ENCODE measurements around the gene MT1E. TPM values are rescaled to one million over a fixed set of nuclear protein-coding genes. Genes with fewer than 3 reads are reported as not detected.
A peak's percentile ranks its signal among the peaks of the same experiment; 100 is the strongest.

The MT1E gene
- total RNA-seq, 5 donors from 2014 or later (not counting 1 experiment from before 2014, with no cell fraction given) = 1.9 to 10.8 (median 6.1) TPM

DNA sequence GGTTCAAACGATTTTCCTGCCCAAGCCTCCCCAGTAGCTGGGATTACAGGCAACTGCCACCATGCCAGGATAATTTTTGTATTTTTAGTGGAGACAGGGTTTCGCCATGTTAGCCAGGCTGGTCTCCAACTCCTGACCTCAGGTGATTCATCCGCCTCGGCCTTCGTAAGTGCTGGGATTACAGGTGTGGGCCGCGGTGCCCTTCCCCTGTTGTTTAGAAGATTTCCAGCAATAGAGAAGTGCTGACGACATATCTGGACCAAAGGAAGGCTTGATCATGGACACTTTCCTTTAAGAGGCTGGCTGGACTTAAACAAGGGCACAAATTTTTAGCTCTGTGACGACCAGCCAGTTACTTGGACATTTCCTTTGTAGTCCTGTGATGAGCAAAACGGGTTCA lies 5.6 kb downstream of the MT1E start:
- ATAC-seq (replicated peaks in 1 of 4) (no peak), DNase-seq (no peak)
- H3K27ac Mint-ChIP-seq = no peak overlapping the region
- peaks cover 24 to 61% of the 10 kb centered on the region in 2 experiments for H3K27me3 ChIP-seq (replicated peaks in 1 of 2; ENCODE audit: control insufficient read depth in 2 of 2, extremely low read depth in 1 of 2, insufficient read depth in 2 of 2, low read length in 1 of 2)
- WGBS (ENCODE audit: insufficient coverage) = 93% methylated on average over 7 of the region's 10 CpGs
- no peaks in the 10 kb centered on the region for H3K9me3 Mint-ChIP-seq
- ChIA-PET CTCF (no interaction called here), POLR2A (interaction anchor here in 1 of 2 donors (0.7 kb wide), 1 partner anchor 101 kb away, joined by 3 read pairs; no protein-coding TSS in a partner anchor)
- no peak overlapping the region for H3K4me3 ChIP-seq (ENCODE audit: control insufficient read depth in 1 of 2, extremely low read depth in 1 of 2, low read length in 1 of 2)
- peak overlapping the region in 1 of 3 donors; percentile 84 for H3K4me3 Mint-ChIP-seq
- no peaks in the 10 kb centered on the region for H3K36me3 ChIP-seq (ENCODE audit: control insufficient read depth in 2 of 2, extremely low read depth in 1 of 2, insufficient read depth in 1 of 2, low read length in 1 of 2)
- H3K4me1 ChIP-seq (ENCODE audit: control insufficient read depth in 1 of 2, extremely low read depth in 1 of 2, insufficient read depth in 2 of 2, low read length in 2 of 2) = peaks cover 0 to 34% of the 10 kb centered on the region in 2 experiments
- no peaks in the 10 kb centered on the region for H3K9me3 ChIP-seq
- no peaks in the 10 kb centered on the region for H3K36me3 Mint-ChIP-seq
- peaks cover 43 to 55% of the 10 kb centered on the region in 2 donors for H3K27me3 Mint-ChIP-seq
- peaks cover 20 to 34% (median 25%) of the 10 kb centered on the region in 3 donors for H3K4me1 Mint-ChIP-seq
- H3K27ac ChIP-seq (ENCODE audit: low read length) = no peak overlapping the region

DNA sequence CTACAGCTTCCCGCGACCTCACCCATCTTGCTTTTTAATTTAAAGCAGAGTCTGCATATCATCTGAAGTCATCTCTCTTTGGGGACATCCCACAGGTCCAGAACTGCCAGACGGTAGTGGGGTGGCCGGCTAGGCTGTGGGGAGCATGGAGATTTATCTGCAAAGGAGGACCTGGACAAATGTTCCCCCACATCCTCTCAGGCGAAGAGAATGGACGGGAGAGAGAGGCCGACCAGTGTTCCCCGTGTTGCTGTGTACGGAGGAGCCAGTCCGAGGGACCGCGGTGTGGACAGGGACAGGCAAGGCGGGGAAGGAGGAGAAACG lies 6.2 kb downstream of the MT1E start:
- ChIA-PET CTCF (no interaction called here), POLR2A (interaction anchor here in 1 of 2 donors (0.6 kb wide), 1 partner anchor 8 kb away, joined by 3 read pairs; no protein-coding TSS in a partner anchor)
- ATAC-seq (replicated peaks in 1 of 4) (no peak), DNase-seq (no peak)
- H3K27ac ChIP-seq (ENCODE audit: low read length) = no peak overlapping the region
- WGBS (ENCODE audit: insufficient coverage) = 56% methylated on average over 10 of the region's 14 CpGs
- H3K9me3 ChIP-seq = no peaks in the 10 kb centered on the region
- no peaks in the 10 kb centered on the region for H3K36me3 ChIP-seq (ENCODE audit: control insufficient read depth in 2 of 2, extremely low read depth in 1 of 2, insufficient read depth in 1 of 2, low read length in 1 of 2)
- peaks cover 0 to 31% of the 10 kb centered on the region in 2 experiments for H3K4me1 ChIP-seq (ENCODE audit: control insufficient read depth in 1 of 2, extremely low read depth in 1 of 2, insufficient read depth in 2 of 2, low read length in 2 of 2)
- H3K36me3 Mint-ChIP-seq = no peaks in the 10 kb centered on the region
- H3K9me3 Mint-ChIP-seq = no peaks in the 10 kb centered on the region
- peak overlapping the region; percentile 62 to 84 (median 69) for H3K4me3 Mint-ChIP-seq
- peaks cover 24 to 38% (median 25%) of the 10 kb centered on the region in 3 donors for H3K4me1 Mint-ChIP-seq
- peak overlapping the region; percentile 10 to 21 for H3K4me3 ChIP-seq (ENCODE audit: control insufficient read depth in 1 of 2, extremely low read depth in 1 of 2, low read length in 1 of 2)
- H3K27me3 ChIP-seq (replicated peaks in 1 of 2; ENCODE audit: control insufficient read depth in 2 of 2, extremely low read depth in 1 of 2, insufficient read depth in 2 of 2, low read length in 1 of 2) = peaks cover 21 to 61% of the 10 kb centered on the region in 2 experiments
- H3K27ac Mint-ChIP-seq = peak overlapping the region in 1 of 2 donors; percentile 39
- H3K27me3 Mint-ChIP-seq = peaks cover 49 to 61% of the 10 kb centered on the region in 2 donors

DNA sequence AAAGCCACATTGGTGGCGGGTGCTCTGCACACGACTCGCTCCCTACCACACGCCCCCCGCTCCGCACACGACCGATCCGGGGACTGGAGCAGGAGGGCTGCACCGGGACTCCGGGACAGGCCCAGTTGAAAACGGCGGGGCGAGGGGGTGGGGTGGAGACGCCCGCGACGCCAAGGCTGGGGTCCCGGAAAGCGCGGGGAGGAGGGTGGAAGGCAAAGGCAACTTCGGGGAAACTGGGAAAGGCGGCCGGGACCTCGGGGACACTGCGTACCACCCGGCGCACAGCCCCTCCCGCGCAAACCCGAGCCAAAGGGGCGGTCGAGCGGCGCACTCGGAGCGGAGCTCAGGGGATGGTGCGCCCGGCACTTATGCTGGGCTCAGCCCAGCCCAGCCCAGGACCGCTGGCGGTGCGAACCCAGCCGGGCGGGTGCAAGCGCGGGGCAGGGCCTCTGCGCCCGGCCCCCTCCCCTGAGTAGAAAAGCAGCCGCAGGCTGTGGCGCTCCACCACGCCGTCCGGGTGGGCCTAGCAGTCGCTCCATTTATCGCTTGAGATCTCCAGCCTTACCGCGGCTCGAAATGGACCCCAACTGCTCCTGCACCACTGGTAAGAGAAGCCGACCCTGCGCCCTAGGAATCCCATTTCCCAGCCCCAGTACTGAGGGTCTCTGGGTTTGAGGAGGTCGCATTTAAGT lies 6.7 kb downstream of the MT1E start, which contains the start of gene MT1M:
TSS of gene MT1M (plus strand) at position 504 of the 692 bp plus-strand sequence. CDS start at position 577, 73 bp downstream.
- H3K4me1 Mint-ChIP-seq = peaks cover 24 to 37% (median 30%) of the 10 kb centered on the region in 3 donors
- Histone ChIP-seq H3K27me3 (replicated peaks in 1 of 2; ENCODE audit: control insufficient read depth in 2 of 2, extremely low read depth in 1 of 2, insufficient read depth in 2 of 2, low read length in 1 of 2) (peaks cover 16 to 59% of the 10 kb centered on the region in 2 experiments), H3K4me3 (ENCODE audit: control insufficient read depth in 1 of 2, extremely low read depth in 1 of 2, low read length in 1 of 2) (peak within 1 kb of the TSS; percentile 10 to 21), H3K36me3 (ENCODE audit: control insufficient read depth in 2 of 2, extremely low read depth in 1 of 2, insufficient read depth in 1 of 2, low read length in 1 of 2) (no peaks in the 10 kb centered on the region), H3K4me1 (ENCODE audit: control insufficient read depth in 1 of 2, extremely low read depth in 1 of 2, insufficient read depth in 2 of 2, low read length in 2 of 2) (peaks cover 0 to 30% of the 10 kb centered on the region in 2 experiments), H3K9me3 (no peaks in the 10 kb centered on the region), H3K27ac (ENCODE audit: low read length) (no peak within 1 kb of the TSS)
- WGBS (ENCODE audit: insufficient coverage) = 5% methylated on average over 47 of the region's 61 CpGs
- H3K4me3 Mint-ChIP-seq = peak within 1 kb of the TSS; percentile 62 to 84 (median 69)
- peak; percentile 17 to 54 (median 40) for ATAC-seq (replicated peaks in 1 of 4)
- peak within 1 kb of the TSS in 1 of 2 donors; percentile 39 for H3K27ac Mint-ChIP-seq
- H3K27me3 Mint-ChIP-seq = peaks cover 53 to 62% of the 10 kb centered on the region in 2 donors
- CTCF ChIA-PET = no interaction called here
- no peaks in the 10 kb centered on the region for H3K36me3 Mint-ChIP-seq
- DNase-seq = no peak
- POLR2A ChIA-PET = interaction anchor here in 1 of 2 donors (0.6 kb wide), 1 partner anchor 8 kb away, joined by 3 read pairs; no protein-coding TSS in a partner anchor
- no peaks in the 10 kb centered on the region for H3K9me3 Mint-ChIP-seq

DNA sequence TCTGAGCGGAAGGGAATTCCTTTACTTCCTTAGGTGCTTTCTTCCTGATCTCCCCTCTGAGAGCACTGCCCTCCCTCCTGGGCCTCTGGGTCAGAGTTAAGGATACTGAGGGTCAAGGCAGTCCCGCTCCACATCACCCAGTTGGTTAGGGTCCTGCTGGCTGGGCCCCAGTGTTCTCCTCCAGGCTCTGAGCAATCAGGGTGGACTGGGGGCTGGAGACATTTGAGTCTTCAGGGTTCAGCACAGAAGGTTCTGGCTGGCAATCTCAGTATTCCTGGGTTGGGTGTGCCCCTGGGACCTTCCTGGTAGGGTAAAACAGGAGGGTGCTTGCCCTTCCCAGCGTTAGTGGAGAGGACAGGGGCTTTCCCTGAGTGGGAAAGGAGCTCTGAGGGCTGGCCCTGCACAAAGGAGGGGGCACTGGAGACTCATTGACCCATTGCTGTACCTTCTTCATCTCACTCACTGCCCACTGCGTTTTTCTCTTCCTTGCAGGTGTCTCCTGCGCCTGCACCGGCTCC lies 7.3 kb downstream of the MT1E start:
- peaks cover 27 to 40% (median 30%) of the 10 kb centered on the region in 3 donors for H3K4me1 Mint-ChIP-seq
- H3K4me3 Mint-ChIP-seq = peak overlapping the region; percentile 43 to 84 (median 45)
- CTCF ChIA-PET = no interaction called here
- POLR2A ChIA-PET = no interaction called here
- no peak for ATAC-seq (replicated peaks in 1 of 4)
- no peaks in the 10 kb centered on the region for H3K9me3 ChIP-seq
- no peaks in the 10 kb centered on the region for H3K36me3 Mint-ChIP-seq
- H3K27ac ChIP-seq (ENCODE audit: low read length) = no peak overlapping the region
- no peaks in the 10 kb centered on the region for H3K9me3 Mint-ChIP-seq
- H3K4me3 ChIP-seq (ENCODE audit: control insufficient read depth in 1 of 2, extremely low read depth in 1 of 2, low read length in 1 of 2) = no peak overlapping the region
- H3K27me3 ChIP-seq (replicated peaks in 1 of 2; ENCODE audit: control insufficient read depth in 2 of 2, extremely low read depth in 1 of 2, insufficient read depth in 2 of 2, low read length in 1 of 2) = peaks cover 16 to 62% of the 10 kb centered on the region in 2 experiments
- DNase-seq = no peak
- no peak overlapping the region for H3K27ac Mint-ChIP-seq
- peaks cover 0 to 33% of the 10 kb centered on the region in 2 experiments for H3K4me1 ChIP-seq (ENCODE audit: control insufficient read depth in 1 of 2, extremely low read depth in 1 of 2, insufficient read depth in 2 of 2, low read length in 2 of 2)
- WGBS (ENCODE audit: insufficient coverage) = 30% methylated on average over 2 of the region's 6 CpGs
- peaks cover 59 to 68% of the 10 kb centered on the region in 2 donors for H3K27me3 Mint-ChIP-seq
- H3K36me3 ChIP-seq (ENCODE audit: control insufficient read depth in 2 of 2, extremely low read depth in 1 of 2, insufficient read depth in 1 of 2, low read length in 1 of 2) = no peaks in the 10 kb centered on the region

DNA sequence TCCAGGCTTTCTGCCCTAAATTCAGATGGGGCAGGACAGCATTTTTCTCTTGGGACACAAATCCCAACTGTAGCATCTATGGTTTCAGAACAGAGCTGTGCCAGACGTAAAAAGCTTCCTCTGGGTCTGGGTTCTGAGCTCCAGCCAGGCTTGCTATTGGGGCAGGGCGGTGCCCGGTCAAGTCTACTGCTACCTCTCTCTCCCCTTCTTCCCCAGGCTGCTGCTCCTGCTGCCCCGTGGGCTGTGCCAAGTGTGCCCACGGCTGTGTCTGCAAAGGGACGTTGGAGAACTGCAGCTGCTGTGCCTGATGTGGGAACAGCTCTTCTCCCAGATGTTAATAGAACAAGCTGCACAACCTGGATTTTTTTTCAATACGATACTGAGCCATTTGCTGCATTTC lies 8.0 kb downstream of the MT1E start:
- Histone ChIP-seq H3K27ac (ENCODE audit: low read length) (no peak overlapping the region), H3K9me3 (no peaks in the 10 kb centered on the region), H3K36me3 (ENCODE audit: control insufficient read depth in 2 of 2, extremely low read depth in 1 of 2, insufficient read depth in 1 of 2, low read length in 1 of 2) (no peaks in the 10 kb centered on the region), H3K4me3 (ENCODE audit: control insufficient read depth in 1 of 2, extremely low read depth in 1 of 2, low read length in 1 of 2) (no peak overlapping the region), H3K27me3 (replicated peaks in 1 of 2; ENCODE audit: control insufficient read depth in 2 of 2, extremely low read depth in 1 of 2, insufficient read depth in 2 of 2, low read length in 1 of 2) (peaks cover 16 to 67% of the 10 kb centered on the region in 2 experiments), H3K4me1 (ENCODE audit: control insufficient read depth in 1 of 2, extremely low read depth in 1 of 2, insufficient read depth in 2 of 2, low read length in 2 of 2) (peaks cover 0 to 40% of the 10 kb centered on the region in 2 experiments)
- no peaks in the 10 kb centered on the region for H3K36me3 Mint-ChIP-seq
- no peak overlapping the region for H3K27ac Mint-ChIP-seq
- ATAC-seq (replicated peaks in 1 of 4) (no peak), DNase-seq (no peak)
- 71% methylated on average over 3 of the region's 7 CpGs for WGBS (ENCODE audit: insufficient coverage)
- H3K4me1 Mint-ChIP-seq = peaks cover 30 to 43% (median 30%) of the 10 kb centered on the region in 3 donors
- POLR2A ChIA-PET = no interaction called here
- no peaks in the 10 kb centered on the region for H3K9me3 Mint-ChIP-seq
- peak overlapping the region in 1 of 3 donors; percentile 84 for H3K4me3 Mint-ChIP-seq
- CTCF ChIA-PET = interaction anchor here in 1 of 2 donors (0.6 kb wide), 1 partner anchor 63 kb away, joined by 3 read pairs; no protein-coding TSS in a partner anchor
- peaks cover 62 to 72% of the 10 kb centered on the region in 2 donors for H3K27me3 Mint-ChIP-seq

DNA sequence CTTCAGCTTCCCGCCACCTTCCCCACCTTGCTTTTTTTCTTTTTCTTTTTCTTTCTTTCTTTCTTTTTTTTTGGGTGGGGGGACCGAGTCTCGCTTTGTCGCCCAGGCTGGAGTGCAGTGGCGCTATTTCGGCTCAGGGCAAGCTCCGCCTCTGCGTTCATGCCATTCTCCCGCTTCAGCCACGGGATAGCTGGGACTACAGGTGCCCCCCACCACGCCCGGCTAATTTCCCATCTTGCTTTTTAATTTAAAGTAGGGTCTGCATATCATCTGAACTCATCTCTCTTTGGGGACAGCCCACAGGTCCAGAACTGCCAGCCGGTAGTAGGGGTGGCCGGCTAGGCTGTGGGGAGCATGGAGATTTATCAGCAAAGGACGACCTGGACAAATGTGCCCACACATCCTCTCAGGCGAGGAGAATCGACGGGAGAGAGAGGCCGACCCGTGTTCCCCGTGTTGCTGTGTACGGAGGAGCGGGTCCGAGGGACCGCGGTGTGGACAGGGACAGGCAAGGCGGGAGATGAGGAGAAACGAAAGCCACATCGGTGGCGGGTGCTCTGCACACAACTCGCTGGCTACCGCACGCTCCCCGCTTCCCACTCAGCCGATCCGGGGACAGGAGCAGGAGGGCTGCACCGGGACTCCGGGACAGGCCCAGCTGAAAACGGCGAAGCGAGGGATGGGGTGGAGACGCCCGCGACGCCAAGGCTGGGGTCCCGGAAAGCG lies 9.3 kb downstream of the MT1E start:
- WGBS (ENCODE audit: insufficient coverage) = 7% methylated on average over 37 of the region's 47 CpGs
- no peaks in the 10 kb centered on the region for H3K9me3 Mint-ChIP-seq
- ChIA-PET CTCF (interaction anchor here in 1 of 2 donors (0.7 kb wide), 1 partner anchor 74 kb away, joined by 3 read pairs; no protein-coding TSS in a partner anchor), POLR2A (no interaction called here)
- ATAC-seq (replicated peaks in 1 of 4) = no peak
- peak overlapping the region; percentile 55 to 84 (median 57) for H3K4me3 Mint-ChIP-seq
- H3K27ac Mint-ChIP-seq = peak overlapping the region in 1 of 2 donors; percentile 43
- Histone ChIP-seq H3K36me3 (ENCODE audit: control insufficient read depth in 2 of 2, extremely low read depth in 1 of 2, insufficient read depth in 1 of 2, low read length in 1 of 2) (no peaks in the 10 kb centered on the region), H3K27ac (ENCODE audit: low read length) (no peak overlapping the region), H3K4me1 (ENCODE audit: control insufficient read depth in 1 of 2, extremely low read depth in 1 of 2, insufficient read depth in 2 of 2, low read length in 2 of 2) (peaks cover 0 to 41% of the 10 kb centered on the region in 2 experiments), H3K27me3 (replicated peaks in 1 of 2; ENCODE audit: control insufficient read depth in 2 of 2, extremely low read depth in 1 of 2, insufficient read depth in 2 of 2, low read length in 1 of 2) (peaks cover 19 to 80% of the 10 kb centered on the region in 2 experiments), H3K4me3 (ENCODE audit: control insufficient read depth in 1 of 2, extremely low read depth in 1 of 2, low read length in 1 of 2) (peak overlapping the region in 1 of 2 donors; percentile 15), H3K9me3 (no peaks in the 10 kb centered on the region)
- peaks cover 73 to 85% of the 10 kb centered on the region in 2 donors for H3K27me3 Mint-ChIP-seq
- no peak for DNase-seq
- H3K36me3 Mint-ChIP-seq = no peaks in the 10 kb centered on the region
- H3K4me1 Mint-ChIP-seq = peaks cover 30 to 46% (median 30%) of the 10 kb centered on the region in 3 donors
